ENCODE data around the gene PTPRD.
"Not testable (repeated sequence)": the region's sequence is repeated elsewhere in the genome, so short reads cannot be mapped to it uniquely, and the experiment has no call there.

Gene PTPRD

GRCh38 chr9:10479172-10479571 is 133.6 kb downstream of the PTPRD start:
- DNase-seq (ENCODE audit: low read depth) = no peak

- not testable (repeated sequence) for DNase-seq (ENCODE audit: low read depth)
Measured at GRCh38 chr9:10449201-10449617, 163.6 kb downstream of the PTPRD start.

GRCh38 chr9:10447036-10447435 is 165.8 kb downstream of the PTPRD start:
- DNase-seq (ENCODE audit: low read depth) = no peak

GRCh38 chr9:10443868-10444204 is 169.0 kb downstream of the PTPRD start:
- DNase-seq (ENCODE audit: low read depth) = no peak

GRCh38 chr9:10443181-10443867 is 169.5 kb downstream of the PTPRD start:
- DNase-seq (ENCODE audit: low read depth) = no peak

GRCh38 chr9:10438955-10439354 is 173.8 kb downstream of the PTPRD start:
- no peak for DNase-seq (ENCODE audit: low read depth)

- DNase-seq (ENCODE audit: low read depth) = no peak
Measured at GRCh38 chr9:10436756-10437155, 176.0 kb downstream of the PTPRD start.

GRCh38 chr9:10434412-10434811 is 178.4 kb downstream of the PTPRD start:
- DNase-seq (ENCODE audit: low read depth) = no peak

GRCh38 chr9:10411272-10411671 is 201.5 kb downstream of the PTPRD start:
- no peak for DNase-seq (ENCODE audit: low read depth)

GRCh38 chr9:10403283-10403682 is 209.5 kb downstream of the PTPRD start:
- no peak for DNase-seq (ENCODE audit: low read depth)

GRCh38 chr9:10396615-10397014 is 216.2 kb downstream of the PTPRD start:
- DNase-seq (ENCODE audit: low read depth) = no peak

GRCh38 chr9:10387282-10387681 is 225.5 kb downstream of the PTPRD start:
- DNase-seq (ENCODE audit: low read depth) = no peak

GRCh38 chr9:10371824-10372223 is 241.0 kb downstream of the PTPRD start:
- DNase-seq (ENCODE audit: low read depth) = no peak

- DNase-seq (ENCODE audit: low read depth) = no peak
Measured at GRCh38 chr9:10366171-10366779, 246.5 kb downstream of the PTPRD start.

GRCh38 chr9:10354591-10354990 is 258.2 kb downstream of the PTPRD start:
- DNase-seq (ENCODE audit: low read depth) = no peak

GRCh38 chr9:10345621-10346020 is 267.2 kb downstream of the PTPRD start:
- DNase-seq (ENCODE audit: low read depth) = not testable (repeated sequence)

- DNase-seq (ENCODE audit: low read depth) = no peak
Measured at GRCh38 chr9:10341057-10341456, 271.7 kb downstream of the PTPRD start.

- no peak for DNase-seq (ENCODE audit: low read depth)
Measured at GRCh38 chr9:10339152-10339551, 273.6 kb downstream of the PTPRD start.

- DNase-seq (ENCODE audit: low read depth) = no peak
Measured at GRCh38 chr9:10331157-10331556, 281.6 kb downstream of the PTPRD start.

GRCh38 chr9:10282084-10282483 is 330.7 kb downstream of the PTPRD start:
- DNase-seq (ENCODE audit: low read depth) = no peak

GRCh38 chr9:10274988-10275387 is 337.8 kb downstream of the PTPRD start:
- no peak for DNase-seq (ENCODE audit: low read depth)

- DNase-seq (ENCODE audit: low read depth) = no peak
Measured at GRCh38 chr9:10274175-10274574, 338.6 kb downstream of the PTPRD start.

GRCh38 chr9:10272830-10273229 is 340.0 kb downstream of the PTPRD start:
- no peak for DNase-seq (ENCODE audit: low read depth)
